ENCODE measurements around the gene TAP1. TPM values are rescaled to one million over a fixed set of nuclear protein-coding genes. Genes with fewer than 3 reads are reported as not detected.
A peak's percentile ranks its signal among the peaks of the same experiment; 100 is the strongest.

Gene TAP1
- total and polyA plus RNA-seq, 2 of the 8 experiments (the other 6 are each of a cell fraction or from before 2014, with no cell fraction given): 16.8 to 22.0 TPM

DNA sequence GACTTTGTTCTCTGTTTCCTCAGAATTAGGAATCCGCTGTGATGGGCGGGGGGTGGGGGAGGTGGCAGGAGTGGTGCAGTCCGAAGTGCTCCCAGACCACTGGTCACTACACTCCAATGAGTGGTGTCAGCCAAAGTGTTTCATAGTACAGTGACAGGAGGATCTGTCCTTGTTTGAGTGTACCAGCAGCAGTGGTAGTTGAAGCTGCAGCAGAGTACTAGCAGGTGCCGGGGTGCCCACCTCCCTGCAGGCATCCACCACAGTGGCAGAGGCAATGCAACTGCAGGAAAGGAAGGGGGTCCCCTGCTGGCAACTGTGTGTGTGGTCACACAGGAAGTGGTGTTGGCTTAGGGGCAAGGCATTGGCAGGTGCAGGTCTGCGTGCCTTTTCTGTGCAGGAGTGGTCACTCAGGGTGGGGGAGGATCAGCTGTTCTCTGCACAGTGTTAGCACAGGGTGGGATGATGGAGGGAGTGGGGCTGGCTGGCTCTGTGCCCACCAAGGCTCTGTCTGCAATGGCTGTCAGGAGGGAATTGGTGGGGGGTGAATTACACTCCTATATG is 46.4 kb downstream of the TAP1 start:
- H2AK5ac ChIP-seq (ENCODE audit: low read depth, low read length): no peak overlapping the region
- H3K9me3 ChIP-seq (ENCODE audit: insufficient read depth in 2 of 2, low read depth in 1 of 2, low read length in 1 of 2): no peaks in the 10 kb centered on the region
- no peak overlapping the region for H2BK5ac ChIP-seq (ENCODE audit: low read depth, low read length)
- CTCF ChIA-PET (ENCODE audit: partially characterized antibody): interaction anchor here (0.6 to 2.8 kb wide), 7 partner anchors 9 to 51 kb away, joined by 3 to 13 read pairs (median 4); partner anchors contain the start of genes PSMB9, TAP1 and TAP2
- peak overlapping the region; percentile 14; the same call in 1 of the 2 replicates for H4K8ac ChIP-seq (ENCODE audit: extremely low read depth, insufficient read depth, low read length)
- H2BK15ac ChIP-seq (ENCODE audit: low read length): peak overlapping the region; percentile 88; the same call in 1 of the 2 replicates
- no peaks in the 10 kb centered on the region for H3K36me3 ChIP-seq (ENCODE audit: control insufficient read depth in 2 of 4, insufficient read depth in 4 of 4, low read length in 3 of 4)
- no peak overlapping the region for H3K4ac ChIP-seq (replicated peaks; ENCODE audit: insufficient read length, low read depth, low read length)
- DNase-seq (ENCODE audit: low read depth in 1 of 2, low spot score in 2 of 2): no peak
- no peak overlapping the region for H4K5ac ChIP-seq (ENCODE audit: insufficient read length, low read depth, low read length)
- no peak overlapping the region for H2BK120ac ChIP-seq (replicated peaks; ENCODE audit: low read depth, low read length)
- no peak overlapping the region for H2AFZ ChIP-seq (ENCODE audit: low read length)
- WGBS, 2 experiments (ENCODE audit: extremely low coverage in 1 of 2, insufficient coverage in 1 of 2, insufficient read length in 1 of 2, insufficient replicate concordance in 2 of 2, low coverage in 1 of 2, low lambda C conversion rate in 2 of 2, missing lambda C conversion rate in 1 of 2): 83% methylated on average over 4 of the region's 5 CpGs; no CpG with 5 or more reads in 1 of the 2 experiments
- H3K18ac ChIP-seq (ENCODE audit: extremely low read depth, low read length): no peak overlapping the region
- no peaks in the 10 kb centered on the region for H3K79me1 ChIP-seq (ENCODE audit: low read depth, low read length)
- no peaks in the 10 kb centered on the region for H3K23me2 ChIP-seq (ENCODE audit: low read depth, low read length)
- no peak overlapping the region for H3K56ac ChIP-seq (replicated peaks; ENCODE audit: insufficient read length, low read depth, low read length)
- H3K23ac ChIP-seq (ENCODE audit: insufficient read length): no peak overlapping the region
- no peak for FAIRE-seq
- H4K20me1 ChIP-seq (replicated peaks in 1 of 2; ENCODE audit: control insufficient read depth in 1 of 2, insufficient read depth in 2 of 2, low read length in 2 of 2): no peaks in the 10 kb centered on the region
- POLR2A ChIA-PET (ENCODE audit: partially characterized antibody): no interaction called here
- H3K27me3 ChIP-seq (replicated peaks in 1 of 4; ENCODE audit: control insufficient read depth in 3 of 4, extremely low read depth in 1 of 4, insufficient read depth in 3 of 4, low read length in 3 of 4): no peaks in the 10 kb centered on the region
- H3K4me2 ChIP-seq (ENCODE audit: insufficient read depth in 1 of 2, low read depth in 2 of 2, low read length in 2 of 2): no peak overlapping the region
- H3K4me1 ChIP-seq (replicated peaks in 1 of 4; ENCODE audit: control insufficient read depth in 3 of 4, insufficient read depth in 4 of 4, low read length in 3 of 4): peaks cover 0 to 3% (median 0%) of the 10 kb centered on the region in 4 experiments; a peak in 1 of 7 replicates
- TF ChIP-seq RAD21 (IDR thresholded peaks at IDR 0.05 in 1 of 2, conservative IDR thresholded peaks at IDR 0.05 in 1 of 2; ENCODE audit: low read depth in 2 of 2, low read length in 2 of 2) (peak in 1 of 2 experiments; percentile 13; a peak in 1 of 4 replicates), GABPA (IDR thresholded peaks at IDR 0.05; ENCODE audit: borderline replicate concordance, insufficient read depth, low read length) (no peak), CEBPB (IDR thresholded peaks at IDR 0.05; ENCODE audit: low read depth, low read length) (no peak), CTCF (IDR thresholded peaks at IDR 0.05; ENCODE audit: control extremely low read depth in 1 of 3, insufficient read depth in 1 of 3, low read depth in 1 of 3, low read length in 3 of 3) (peak in 2 of 3 experiments; percentile 39 to 48; a peak in 2 of 4 replicates)
- H4K91ac ChIP-seq (replicated peaks; ENCODE audit: insufficient read length, low read length): no peak overlapping the region
- H3K27ac ChIP-seq (ENCODE audit: low read depth, low read length): no peak overlapping the region
- no peak overlapping the region for H2BK20ac ChIP-seq (ENCODE audit: low read length)
- no peak overlapping the region for H3K14ac ChIP-seq (ENCODE audit: insufficient read length)
- H2BK12ac ChIP-seq (ENCODE audit: low read depth, low read length): no peak overlapping the region
- H3K4me3 ChIP-seq (ENCODE audit: extremely low read depth in 1 of 4, insufficient read depth in 2 of 4, low read depth in 3 of 4, low read length in 4 of 4): no peak overlapping the region
- H3K79me2 ChIP-seq (ENCODE audit: control insufficient read depth in 1 of 2, insufficient read depth in 2 of 2, low read length in 2 of 2): no peaks in the 10 kb centered on the region
- no peak overlapping the region for H3K9ac ChIP-seq (replicated peaks in 1 of 4; ENCODE audit: extremely low read depth in 1 of 4, low read depth in 3 of 4, low read length in 3 of 4)

All from H1 (cell line).